WERI-Rb-1 (cell line): ENCODE measurements around the gene FAM13A.

Source experiments
- DNase-seq: peaks from one replicate; pipeline ENCODE4 v3.0.0-alpha.2; 2020
- H3K27ac ChIP-seq: fragments of 250-450 bp; sonication (Bioruptor Pico); 2 replicates; pipeline ENCODE4 v1.5.1; 2020; ENCODE audit warnings: mild to moderate bottlenecking, moderate library complexity
- H3K27me3 ChIP-seq: fragments of 250-450 bp; sonication (Bioruptor Pico); 2 replicates; pipeline ENCODE4 v1.5.1; 2021; ENCODE audit warnings: mild to moderate bottlenecking, low read depth, moderate library complexity; ENCODE audit not compliant: insufficient read depth, severe bottlenecking
- H3K36me3 ChIP-seq: fragments of 250-450 bp; sonication (Bioruptor Pico); 2 replicates; pipeline ENCODE4 v1.5.1; 2020; ENCODE audit warnings: mild to moderate bottlenecking, moderate library complexity
- H3K4me3 ChIP-seq: 2 replicates; pipeline ENCODE4 v1.5.1; 2011; ENCODE audit warnings: low read depth, mild to moderate bottlenecking, control low read depth, low read length
- H3K9me3 ChIP-seq: fragments of 250-450 bp; sonication (Bioruptor Pico); 2 replicates; pipeline ENCODE4 v1.5.1; 2021; ENCODE audit warnings: mild to moderate bottlenecking, moderate library complexity; ENCODE audit not compliant: severe bottlenecking
- TF ChIP-seq, protein P1 (sequence below): IDR thresholded peaks from 2 replicates; pipeline ENCODE4 v1.5.1; 2011; ENCODE audit warnings: low read depth, mild to moderate bottlenecking, control low read depth, inconsistent platforms, low read length

FAM13A gene

DNA sequence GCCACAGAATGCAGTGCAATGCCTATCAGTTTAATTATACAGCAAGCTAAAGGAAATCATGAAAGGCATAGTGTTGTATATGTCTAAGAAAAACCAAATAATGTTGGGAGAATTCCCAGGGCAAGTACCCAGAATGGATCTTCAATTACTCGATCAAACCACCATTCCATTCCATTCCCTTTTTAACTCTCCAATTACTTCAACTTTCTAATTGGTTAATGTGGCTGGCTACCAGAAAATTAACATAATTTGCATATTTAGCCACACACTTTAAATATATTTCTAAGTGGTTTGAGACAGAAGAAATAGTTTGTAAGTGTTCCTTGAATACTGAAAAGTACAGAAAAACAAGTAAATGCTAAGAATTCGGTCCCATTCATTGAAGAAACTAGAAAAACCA lies 247.9 kb downstream of the FAM13A start:
- no peaks in the 10 kb centered on the region for H3K36me3 ChIP-seq
- H3K4me3 ChIP-seq, result no peak overlapping the region
- no peaks in the 10 kb centered on the region for H3K27me3 ChIP-seq
- TF ChIP-seq, protein P1, sequence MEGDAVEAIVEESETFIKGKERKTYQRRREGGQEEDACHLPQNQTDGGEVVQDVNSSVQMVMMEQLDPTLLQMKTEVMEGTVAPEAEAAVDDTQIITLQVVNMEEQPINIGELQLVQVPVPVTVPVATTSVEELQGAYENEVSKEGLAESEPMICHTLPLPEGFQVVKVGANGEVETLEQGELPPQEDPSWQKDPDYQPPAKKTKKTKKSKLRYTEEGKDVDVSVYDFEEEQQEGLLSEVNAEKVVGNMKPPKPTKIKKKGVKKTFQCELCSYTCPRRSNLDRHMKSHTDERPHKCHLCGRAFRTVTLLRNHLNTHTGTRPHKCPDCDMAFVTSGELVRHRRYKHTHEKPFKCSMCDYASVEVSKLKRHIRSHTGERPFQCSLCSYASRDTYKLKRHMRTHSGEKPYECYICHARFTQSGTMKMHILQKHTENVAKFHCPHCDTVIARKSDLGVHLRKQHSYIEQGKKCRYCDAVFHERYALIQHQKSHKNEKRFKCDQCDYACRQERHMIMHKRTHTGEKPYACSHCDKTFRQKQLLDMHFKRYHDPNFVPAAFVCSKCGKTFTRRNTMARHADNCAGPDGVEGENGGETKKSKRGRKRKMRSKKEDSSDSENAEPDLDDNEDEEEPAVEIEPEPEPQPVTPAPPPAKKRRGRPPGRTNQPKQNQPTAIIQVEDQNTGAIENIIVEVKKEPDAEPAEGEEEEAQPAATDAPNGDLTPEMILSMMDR, result no peak
- H3K9me3 ChIP-seq, result no peaks in the 10 kb centered on the region
- no peak for DNase-seq
- H3K27ac ChIP-seq, result no peak overlapping the region

DNA sequence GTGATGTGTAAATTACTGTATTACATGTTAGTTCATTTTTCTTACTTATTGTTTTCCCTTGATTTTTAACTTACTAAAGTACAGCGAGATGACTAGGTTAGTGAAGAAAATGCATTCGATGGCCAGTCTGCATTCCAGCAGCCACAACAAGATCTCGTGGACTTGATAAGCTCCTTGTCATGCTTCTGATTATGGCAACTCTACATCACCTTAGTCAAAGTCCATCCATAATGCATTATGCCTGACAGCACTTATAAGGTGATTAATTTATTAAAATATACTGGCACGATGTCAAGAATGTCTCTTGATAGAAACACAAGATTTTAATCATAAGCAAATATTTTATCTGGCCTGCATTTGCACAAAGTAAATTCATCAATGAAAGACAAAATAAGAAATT lies 249.5 kb downstream of the FAM13A start:
- no peaks in the 10 kb centered on the region for H3K36me3 ChIP-seq
- TF ChIP-seq, protein P1, result no peak
- H3K4me3 ChIP-seq, result no peak overlapping the region
- no peaks in the 10 kb centered on the region for H3K27me3 ChIP-seq
- DNase-seq, result no peak
- no peak overlapping the region for H3K27ac ChIP-seq
- H3K9me3 ChIP-seq, result no peaks in the 10 kb centered on the region

DNA sequence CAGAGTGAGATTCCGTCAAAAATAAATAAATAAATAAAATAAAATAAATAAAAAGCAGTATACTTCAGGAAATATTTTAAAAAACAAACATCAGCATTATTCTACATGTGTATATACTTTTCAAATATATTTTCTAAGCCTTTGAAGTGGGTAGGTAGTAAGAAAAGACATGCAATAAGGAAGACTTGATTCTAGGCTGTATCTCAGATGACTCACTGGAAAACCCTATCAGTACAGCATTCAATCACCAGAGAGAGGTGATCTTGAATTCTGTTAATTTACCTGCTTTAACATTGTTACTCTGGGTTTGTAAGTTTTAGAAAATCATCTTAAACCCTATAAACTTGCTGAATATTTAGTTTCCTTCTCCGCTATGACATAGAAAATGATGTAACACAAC lies 252.8 kb downstream of the FAM13A start:
- no peaks in the 10 kb centered on the region for H3K27me3 ChIP-seq
- no peak overlapping the region for H3K4me3 ChIP-seq
- H3K36me3 ChIP-seq, result no peaks in the 10 kb centered on the region
- no peak for DNase-seq
- H3K9me3 ChIP-seq, result no peaks in the 10 kb centered on the region
- H3K27ac ChIP-seq, result no peak overlapping the region
- TF ChIP-seq, protein P1, result no peak

DNA sequence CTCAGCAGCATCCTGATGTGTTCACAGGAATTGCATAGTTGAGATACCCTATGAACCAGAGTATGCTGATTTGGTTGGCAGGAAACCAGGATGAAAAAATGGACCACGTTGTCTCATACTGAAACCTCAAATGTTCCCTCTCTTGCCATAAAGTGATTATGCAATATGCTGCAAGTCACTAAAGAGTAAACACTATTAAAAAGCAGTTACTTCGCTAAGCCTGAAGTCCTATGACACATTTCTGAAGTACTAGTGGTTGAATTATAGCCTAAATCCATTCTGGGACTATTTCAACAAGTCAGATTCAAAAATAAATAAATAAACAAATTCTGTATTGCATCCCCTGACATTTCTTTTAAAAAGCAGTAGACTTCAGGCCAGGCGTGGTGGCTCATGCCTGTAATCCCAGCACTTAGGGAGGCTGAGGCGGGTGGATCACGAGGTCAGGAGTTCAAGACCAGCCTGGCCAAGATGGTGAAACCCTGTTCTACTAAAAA lies 253.3 kb downstream of the FAM13A start:
- H3K4me3 ChIP-seq, result no peak overlapping the region
- DNase-seq, result no peak

DNA sequence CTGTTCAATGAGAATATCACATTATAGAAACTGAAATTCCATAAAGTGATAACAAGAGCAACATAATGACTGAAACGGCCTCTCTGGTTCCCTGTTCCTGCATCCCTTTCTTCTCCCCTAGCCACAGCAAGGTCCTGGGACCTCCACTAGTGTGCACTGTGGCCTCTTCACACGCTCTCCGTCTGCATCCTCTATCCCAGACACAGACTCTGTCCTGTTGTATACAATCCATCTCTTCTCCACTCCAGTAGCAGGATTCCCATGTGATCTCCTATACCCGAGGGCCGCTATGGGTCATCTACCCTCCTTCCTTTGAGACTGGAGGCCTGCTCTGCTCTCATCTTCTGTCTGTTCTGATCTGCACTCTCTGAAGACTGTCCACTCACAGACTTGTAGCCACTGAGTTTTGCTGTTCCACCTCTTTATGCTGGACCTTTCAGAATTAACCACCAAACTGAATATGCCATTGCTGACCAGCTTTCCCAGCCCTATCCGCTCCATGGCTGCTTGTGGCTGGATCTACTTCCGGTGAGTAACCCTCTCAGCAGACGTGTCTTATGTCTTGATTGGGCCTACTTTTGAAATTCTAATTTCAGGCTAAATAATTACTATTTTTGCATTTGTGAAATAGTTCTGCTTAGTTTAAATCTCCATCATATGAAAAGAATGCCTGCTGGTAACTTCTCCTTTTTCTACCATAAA lies 254.2 kb downstream of the FAM13A start:
- Histone ChIP-seq H3K4me3 (no peak overlapping the region), H3K36me3 (no peaks in the 10 kb centered on the region), H3K27me3 (no peaks in the 10 kb centered on the region), H3K27ac (no peak overlapping the region), H3K9me3 (no peaks in the 10 kb centered on the region)
- no peak for DNase-seq
- TF ChIP-seq, protein P1, result no peak

More for the DNA sequence above, 253.3 kb downstream of the FAM13A start:
- TF ChIP-seq, protein P1, result no peak
- Histone ChIP-seq H3K27ac (no peak overlapping the region), H3K27me3 (no peaks in the 10 kb centered on the region), H3K9me3 (no peaks in the 10 kb centered on the region), H3K36me3 (no peaks in the 10 kb centered on the region)

DNA sequence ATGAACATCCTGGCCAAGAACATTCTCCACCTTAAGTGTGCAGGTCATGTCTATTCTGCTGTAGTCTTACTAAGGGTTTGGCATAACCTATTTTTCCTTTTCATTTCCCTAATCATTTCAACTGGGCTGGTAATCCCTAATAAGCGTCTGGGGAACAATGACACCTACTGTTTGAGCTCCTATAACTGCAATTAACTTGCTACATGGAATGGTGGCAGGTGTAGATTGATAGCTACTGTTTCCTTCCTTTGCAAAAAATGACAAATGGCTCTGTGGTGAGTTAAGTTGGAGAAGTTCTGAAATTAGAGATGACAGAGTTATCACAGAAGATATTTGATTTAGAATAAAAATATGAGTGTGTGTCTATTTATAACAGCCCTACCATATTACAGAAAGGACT lies 254.8 kb downstream of the FAM13A start:
- no peak for DNase-seq
- no peaks in the 10 kb centered on the region for H3K9me3 ChIP-seq
- TF ChIP-seq, protein P1, result peak; percentile 45
- H3K4me3 ChIP-seq, result no peak overlapping the region
- H3K36me3 ChIP-seq, result no peaks in the 10 kb centered on the region
- no peak overlapping the region for H3K27ac ChIP-seq
- no peaks in the 10 kb centered on the region for H3K27me3 ChIP-seq
